Panc1 (cell line): ENCODE measurements around the gene KIF1A. TPM values are rescaled to one million over a fixed set of nuclear protein-coding genes. Genes with fewer than 3 reads are reported as not detected.

Experiments used
- ATAC-seq: fragments of 200-7000 bp; cut with Tn5 transposase; 2 replicates; pipeline ENCODE4 v1.9.1; 2020; ENCODE audit warnings: mild to moderate bottlenecking, moderate library complexity
- BruUV-seq: library from RNA; stranded (reverse); fragments of 400-500 nt; replicated peaks from 2 replicates; lab custom pipeline; 2021; lab: Mats Ljungman, UMichigan
- CTCF ChIA-PET: fragments of 300-600 bp; sonication (Branson Sonifier 250); formaldehyde crosslinking; loops from one replicate; lab custom pipeline; 2022; ENCODE audit warnings: antibody characterized with exemption; lab: Charles Lee
- POLR2A ChIA-PET: fragments of 300-600 bp; sonication (Branson Sonifier 250); formaldehyde crosslinking; loops from one replicate; lab custom pipeline; 2022; ENCODE audit warnings: antibody characterized with exemption; lab: Charles Lee
- DNase-seq: peaks from one replicate; pipeline ENCODE4 v3.0.0-alpha.2; 2010; ENCODE audit warnings: low read depth, low spot score
- H3K27ac ChIP-seq: 2 replicates; pipeline ENCODE4 v1.5.1; 2011; ENCODE audit warnings: mild to moderate bottlenecking, low read length, inconsistent platforms
- H3K27me3 ChIP-seq: fragments of 200-500 bp; sonication (Bioruptor generic); 2 replicates; pipeline ENCODE4 v1.6.0; 2014; ENCODE audit warnings: low read length, inconsistent platforms; ENCODE audit not compliant: control insufficient read depth, insufficient read depth
- H3K36me3 ChIP-seq: fragments of 200-500 bp; sonication (Bioruptor generic); 2 replicates; pipeline ENCODE4 v1.5.1; 2014; ENCODE audit warnings: inconsistent platforms, mild to moderate bottlenecking, low read length, moderate library complexity; ENCODE audit not compliant: control insufficient read depth, insufficient read depth
- H3K4me1 ChIP-seq: 2 replicates; pipeline ENCODE4 v1.5.1; 2011; ENCODE audit warnings: inconsistent platforms, mild to moderate bottlenecking, low read length, moderate library complexity; ENCODE audit not compliant: control insufficient read depth, insufficient read depth
- H3K4me3 ChIP-seq, 2 experiments: 2 replicates each; pipeline ENCODE4 v1.5.1; 2011 to 2012; ENCODE audit warnings: low read depth in 2 of 2, low read length in 2 of 2, mild to moderate bottlenecking in 2 of 2, inconsistent platforms in 1 of 2, moderate library complexity in 1 of 2
- H3K9me3 ChIP-seq: fragments of 200-500 bp; sonication (Bioruptor generic); 2 replicates; pipeline ENCODE4 v1.5.1; 2014; ENCODE audit warnings: low read depth, mild to moderate bottlenecking, inconsistent platforms, low read length, moderate library complexity; ENCODE audit not compliant: control insufficient read depth, insufficient read depth
- POLR2AphosphoS5 ChIP-seq: IDR thresholded peaks from 2 replicates; pipeline ENCODE4 v1.6.1; 2012; ENCODE audit warnings: mild to moderate bottlenecking, low read depth, low read length, moderate library complexity
- SIN3A ChIP-seq: IDR thresholded peaks from 2 replicates; pipeline ENCODE4 v1.6.1; 2012; ENCODE audit warnings: low read depth, mild to moderate bottlenecking, low read length, moderate library complexity, borderline replicate concordance; ENCODE audit not compliant: insufficient read depth
- TCF7L2 ChIP-seq: IDR thresholded peaks from 2 replicates; pipeline ENCODE4 v1.6.1; 2011; ENCODE audit warnings: mild to moderate bottlenecking, low read depth, low read length, inconsistent platforms
- in situ Hi-C: cut with HindIII; loops from 2 replicates; pipeline ENCODE4 v1.10.0; 2016; ENCODE audit warnings: low sequenced_read_pairs, low pct_unique_long_range_greater_than_20kb
- intact Hi-C: fragments of 100-400 bp; cut with micrococcal nuclease; formaldehyde crosslinking; loops from one replicate; pipeline ENCODE4 v1.10.0; 2022; ENCODE audit not compliant: unreplicated experiment
- total RNA-seq: library from RNA; stranded (reverse); gene quantifications from one replicate; pipeline ENCODE4 v1.2.1, GENCODE V29; 2021; ENCODE audit not compliant: unreplicated experiment
- TF ChIP-seq, protein P1 (sequence below), 2 experiments: IDR thresholded peaks; 2 replicates each; pipeline ENCODE4 v1.6.1; 2011 to 2012; ENCODE audit warnings: low read depth in 2 of 2, control low read depth in 1 of 2, low read length in 1 of 2, mild to moderate bottlenecking in 1 of 2, moderate library complexity in 1 of 2; ENCODE audit not compliant: insufficient read depth in 1 of 2
- TF ChIP-seq, protein P2 (sequence below): fragments of 450-650 bp; IDR thresholded peaks from 2 replicates; pipeline ENCODE4 v1.5.1; 2017; ENCODE audit warnings: mild to moderate bottlenecking

Gene KIF1A
- total RNA-seq, 1 experiment from 2014 or later = 132 TPM

DNA sequence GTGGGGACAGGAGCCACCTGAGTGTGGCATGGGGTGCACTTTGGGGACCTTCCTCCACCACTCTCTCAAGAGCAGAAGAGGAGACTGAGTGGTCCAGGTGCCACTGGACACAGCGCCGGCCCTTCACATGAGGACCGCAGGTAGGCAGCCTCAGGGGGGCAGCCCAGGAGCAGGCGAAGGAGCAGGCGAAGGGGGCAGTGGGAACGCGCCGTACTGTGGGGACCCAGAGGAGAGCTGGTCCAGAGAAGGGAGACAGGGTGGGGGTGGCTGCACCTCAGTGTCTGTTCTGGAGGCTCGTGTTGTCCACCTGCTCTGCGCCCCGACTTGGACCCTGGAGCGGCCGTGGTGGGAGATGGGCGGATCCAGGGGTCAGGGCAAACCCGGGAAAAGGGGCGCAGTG, 73.3 kb downstream of the KIF1A start:
- TF ChIP-seq SIN3A (no peak), TCF7L2 (no peak), POLR2AphosphoS5 (no peak)
- TF ChIP-seq, protein P1, sequence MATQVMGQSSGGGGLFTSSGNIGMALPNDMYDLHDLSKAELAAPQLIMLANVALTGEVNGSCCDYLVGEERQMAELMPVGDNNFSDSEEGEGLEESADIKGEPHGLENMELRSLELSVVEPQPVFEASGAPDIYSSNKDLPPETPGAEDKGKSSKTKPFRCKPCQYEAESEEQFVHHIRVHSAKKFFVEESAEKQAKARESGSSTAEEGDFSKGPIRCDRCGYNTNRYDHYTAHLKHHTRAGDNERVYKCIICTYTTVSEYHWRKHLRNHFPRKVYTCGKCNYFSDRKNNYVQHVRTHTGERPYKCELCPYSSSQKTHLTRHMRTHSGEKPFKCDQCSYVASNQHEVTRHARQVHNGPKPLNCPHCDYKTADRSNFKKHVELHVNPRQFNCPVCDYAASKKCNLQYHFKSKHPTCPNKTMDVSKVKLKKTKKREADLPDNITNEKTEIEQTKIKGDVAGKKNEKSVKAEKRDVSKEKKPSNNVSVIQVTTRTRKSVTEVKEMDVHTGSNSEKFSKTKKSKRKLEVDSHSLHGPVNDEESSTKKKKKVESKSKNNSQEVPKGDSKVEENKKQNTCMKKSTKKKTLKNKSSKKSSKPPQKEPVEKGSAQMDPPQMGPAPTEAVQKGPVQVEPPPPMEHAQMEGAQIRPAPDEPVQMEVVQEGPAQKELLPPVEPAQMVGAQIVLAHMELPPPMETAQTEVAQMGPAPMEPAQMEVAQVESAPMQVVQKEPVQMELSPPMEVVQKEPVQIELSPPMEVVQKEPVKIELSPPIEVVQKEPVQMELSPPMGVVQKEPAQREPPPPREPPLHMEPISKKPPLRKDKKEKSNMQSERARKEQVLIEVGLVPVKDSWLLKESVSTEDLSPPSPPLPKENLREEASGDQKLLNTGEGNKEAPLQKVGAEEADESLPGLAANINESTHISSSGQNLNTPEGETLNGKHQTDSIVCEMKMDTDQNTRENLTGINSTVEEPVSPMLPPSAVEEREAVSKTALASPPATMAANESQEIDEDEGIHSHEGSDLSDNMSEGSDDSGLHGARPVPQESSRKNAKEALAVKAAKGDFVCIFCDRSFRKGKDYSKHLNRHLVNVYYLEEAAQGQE (IDR thresholded peaks at IDR 0.05; ENCODE audit: insufficient read depth in 1 of 2, low read depth in 2 of 2, low read length in 1 of 2) = no peak
- TF ChIP-seq, protein P2, sequence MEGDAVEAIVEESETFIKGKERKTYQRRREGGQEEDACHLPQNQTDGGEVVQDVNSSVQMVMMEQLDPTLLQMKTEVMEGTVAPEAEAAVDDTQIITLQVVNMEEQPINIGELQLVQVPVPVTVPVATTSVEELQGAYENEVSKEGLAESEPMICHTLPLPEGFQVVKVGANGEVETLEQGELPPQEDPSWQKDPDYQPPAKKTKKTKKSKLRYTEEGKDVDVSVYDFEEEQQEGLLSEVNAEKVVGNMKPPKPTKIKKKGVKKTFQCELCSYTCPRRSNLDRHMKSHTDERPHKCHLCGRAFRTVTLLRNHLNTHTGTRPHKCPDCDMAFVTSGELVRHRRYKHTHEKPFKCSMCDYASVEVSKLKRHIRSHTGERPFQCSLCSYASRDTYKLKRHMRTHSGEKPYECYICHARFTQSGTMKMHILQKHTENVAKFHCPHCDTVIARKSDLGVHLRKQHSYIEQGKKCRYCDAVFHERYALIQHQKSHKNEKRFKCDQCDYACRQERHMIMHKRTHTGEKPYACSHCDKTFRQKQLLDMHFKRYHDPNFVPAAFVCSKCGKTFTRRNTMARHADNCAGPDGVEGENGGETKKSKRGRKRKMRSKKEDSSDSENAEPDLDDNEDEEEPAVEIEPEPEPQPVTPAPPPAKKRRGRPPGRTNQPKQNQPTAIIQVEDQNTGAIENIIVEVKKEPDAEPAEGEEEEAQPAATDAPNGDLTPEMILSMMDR = no peak
- ChIA-PET CTCF (no interaction called here), POLR2A (no interaction called here)
- intact Hi-C loops (no loop called here), in situ Hi-C loops (no loop called here)
- no peaks in the 10 kb centered on the region for H3K27me3 ChIP-seq
- no peak overlapping the region for H3K27ac ChIP-seq
- no peaks in the 10 kb centered on the region for H3K36me3 ChIP-seq
- ATAC-seq (no peak), DNase-seq (no peak)
- H3K4me1 ChIP-seq = no peaks in the 10 kb centered on the region
- no TSS peak for BruUV-seq
- H3K9me3 ChIP-seq = no peaks in the 10 kb centered on the region
- no peak overlapping the region for H3K4me3 ChIP-seq

DNA sequence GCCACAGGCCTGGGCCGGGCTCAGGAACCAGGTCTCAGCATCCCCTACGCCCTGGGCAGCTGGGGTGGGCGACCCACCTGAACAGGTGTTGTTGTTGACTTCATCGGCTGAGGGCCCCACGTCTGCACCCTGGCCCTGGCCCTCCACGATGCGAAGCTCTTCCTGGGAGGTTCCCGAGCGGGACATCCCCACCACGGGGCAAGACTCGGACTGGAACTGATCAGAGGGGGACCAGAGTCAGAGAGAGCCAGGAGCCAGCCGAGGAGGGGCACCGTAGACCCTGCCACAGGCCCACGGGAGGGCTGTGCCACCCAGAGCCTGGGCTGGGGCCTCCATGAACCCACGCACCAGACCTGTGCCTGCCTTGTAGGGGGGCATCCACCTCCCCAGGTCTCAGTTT, 74.1 kb downstream of the KIF1A start:
- no peak for ATAC-seq
- Histone ChIP-seq H3K9me3 (no peaks in the 10 kb centered on the region), H3K4me3 (no peak overlapping the region), H3K36me3 (no peaks in the 10 kb centered on the region), H3K27me3 (no peaks in the 10 kb centered on the region), H3K27ac (no peak overlapping the region), H3K4me1 (no peaks in the 10 kb centered on the region)
- ChIA-PET CTCF (no interaction called here), POLR2A (no interaction called here)
- in situ Hi-C loops (no loop called here), intact Hi-C loops (no loop called here)
- no peak for DNase-seq
- no TSS peak for BruUV-seq
- TF ChIP-seq, protein P1 (IDR thresholded peaks at IDR 0.05; ENCODE audit: insufficient read depth in 1 of 2, low read depth in 2 of 2, low read length in 1 of 2) = no peak
- TF ChIP-seq POLR2AphosphoS5 (no peak), SIN3A (no peak), TCF7L2 (no peak)
- TF ChIP-seq, protein P2 = no peak
